ENCODE measurements around the gene CDK18.

CDK18 gene

GRCh38 chr1:205542367-205542766 lies 37.9 kb downstream of the CDK18 start:
- DNase-seq = peak; percentile 80

DNA sequence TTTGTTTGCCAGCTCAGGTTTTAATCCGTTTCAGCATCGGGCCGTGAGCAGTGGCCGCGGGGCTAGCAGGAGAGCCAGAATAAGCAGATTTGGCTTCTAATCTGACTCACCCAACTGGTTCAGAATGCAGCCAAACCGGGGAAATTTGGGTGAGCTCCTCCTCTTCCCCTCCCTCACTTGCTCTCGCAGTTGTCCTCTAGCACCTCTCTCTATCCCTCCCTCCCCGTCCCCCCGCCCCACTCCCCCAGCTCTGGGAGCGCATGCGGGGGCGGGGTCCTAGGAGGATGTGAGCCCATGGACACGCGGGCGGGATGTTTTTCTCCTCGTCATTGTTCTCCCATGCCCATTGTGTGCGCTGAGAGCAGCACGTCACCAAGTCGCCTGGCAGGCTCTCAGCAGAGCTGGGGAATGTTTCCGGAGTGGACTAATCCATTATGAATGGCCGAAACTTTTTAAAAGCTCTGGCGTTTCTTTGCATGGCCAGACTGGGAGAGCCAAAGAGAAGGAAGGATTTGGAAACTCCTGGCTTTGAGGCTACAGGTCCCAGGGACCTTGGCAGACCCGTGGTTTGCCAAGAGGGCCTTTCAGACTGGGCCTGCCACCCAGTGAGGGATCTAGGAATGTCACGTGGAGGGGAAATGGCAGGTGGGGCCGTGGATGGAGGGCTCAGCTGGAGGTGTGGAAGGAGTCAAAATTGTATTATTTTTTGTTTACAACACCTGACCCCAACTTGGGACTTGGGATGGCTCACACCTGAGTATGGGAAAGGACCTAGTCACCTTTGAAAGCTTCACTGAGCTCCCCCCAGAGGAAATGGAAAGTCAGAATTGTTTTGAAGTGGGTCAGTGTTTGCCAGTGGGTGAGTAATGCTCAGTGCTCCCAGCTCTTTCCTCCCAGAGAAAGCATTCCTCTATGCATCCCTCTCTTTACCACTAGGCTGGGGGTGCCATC lies 39.2 kb downstream of the CDK18 start:
- peak; percentile 91 for DNase-seq

GRCh38 chr1:205545001-205545919 lies 40.8 kb downstream of the CDK18 start:
- no peak for DNase-seq

DNA sequence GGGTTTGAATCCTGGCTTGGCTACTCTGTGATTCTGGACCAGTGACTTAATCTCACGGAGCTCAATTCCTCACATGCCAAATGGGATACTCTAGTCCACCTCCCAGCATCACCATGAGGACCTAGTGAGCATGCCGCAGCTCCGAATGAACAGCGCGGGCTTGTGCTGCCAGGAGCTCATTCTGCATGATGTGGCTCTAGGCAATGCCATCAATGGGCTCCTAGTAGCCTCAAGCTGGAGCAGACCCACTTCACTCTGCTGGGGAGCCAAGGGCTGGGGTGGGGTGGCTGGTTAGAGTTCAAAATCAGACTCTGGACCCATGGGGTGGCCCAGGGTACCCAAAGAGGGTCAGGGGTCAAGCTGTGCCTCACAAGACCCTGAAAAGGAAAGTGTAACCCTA lies 41.5 kb downstream of the CDK18 start:
- DNase-seq = peak; percentile 54

DNA sequence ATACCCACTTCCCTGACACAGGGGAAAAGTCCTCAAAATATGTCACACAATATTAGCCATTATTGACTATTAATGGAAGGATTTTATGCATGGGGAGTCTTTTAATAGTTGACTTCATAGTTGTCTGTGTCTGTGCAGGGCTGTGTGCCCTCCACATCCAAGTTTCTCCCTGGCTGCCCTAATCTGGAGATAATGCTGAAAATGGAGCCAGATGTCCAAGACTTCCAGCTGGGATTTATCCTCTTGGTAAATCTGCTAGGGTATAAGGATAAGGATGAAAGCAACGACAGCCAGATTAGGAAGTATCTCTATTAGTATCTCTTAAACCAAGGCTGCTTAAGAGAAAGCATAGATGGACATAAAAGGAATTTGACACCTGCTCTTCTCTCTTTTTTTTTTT lies 42.1 kb downstream of the CDK18 start:
- peak; percentile 97 for DNase-seq

DNA sequence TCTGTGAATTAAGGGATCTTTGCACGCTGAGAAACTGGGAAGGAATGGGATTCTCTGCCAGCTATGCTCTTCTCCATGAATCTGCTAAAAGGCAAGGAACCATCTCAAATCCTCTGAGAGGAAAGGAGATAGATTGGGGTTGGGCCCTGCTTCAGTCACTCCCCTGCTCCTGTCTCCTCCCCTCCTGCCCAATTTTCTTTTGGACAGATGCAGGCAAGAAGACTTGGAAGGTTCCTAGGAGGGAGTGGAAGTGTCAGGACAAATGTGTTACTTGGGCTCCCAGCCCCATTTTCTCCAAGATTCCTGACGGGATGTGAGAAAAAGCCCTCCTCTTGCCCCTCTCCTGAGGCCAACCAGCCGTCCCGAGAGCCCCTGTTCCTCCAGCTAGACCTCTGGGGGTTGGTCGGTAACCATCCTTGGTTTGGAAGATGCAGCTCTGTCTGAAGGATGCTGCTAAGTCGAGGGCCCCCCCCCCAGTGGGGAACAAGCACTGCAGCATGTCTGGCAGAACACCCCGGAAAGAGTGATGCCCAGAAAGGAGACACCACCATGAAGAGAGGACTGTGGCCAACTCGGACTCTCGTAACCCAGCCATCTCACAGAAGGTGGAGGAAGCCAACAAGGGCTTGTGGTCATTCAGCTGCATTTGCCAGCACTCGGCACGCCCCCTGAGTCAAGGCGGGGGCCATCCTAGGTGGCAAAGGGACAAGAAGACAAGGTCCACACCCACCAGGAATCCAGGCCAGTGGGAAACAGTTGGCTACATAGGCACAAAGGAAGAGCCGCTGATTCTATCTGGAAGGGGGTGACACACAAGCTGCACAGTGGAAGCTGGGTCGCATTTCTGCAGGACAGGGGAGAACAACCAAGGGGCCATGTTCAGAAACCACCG lies 43.7 kb downstream of the CDK18 start:
- no peak for DNase-seq

DNA sequence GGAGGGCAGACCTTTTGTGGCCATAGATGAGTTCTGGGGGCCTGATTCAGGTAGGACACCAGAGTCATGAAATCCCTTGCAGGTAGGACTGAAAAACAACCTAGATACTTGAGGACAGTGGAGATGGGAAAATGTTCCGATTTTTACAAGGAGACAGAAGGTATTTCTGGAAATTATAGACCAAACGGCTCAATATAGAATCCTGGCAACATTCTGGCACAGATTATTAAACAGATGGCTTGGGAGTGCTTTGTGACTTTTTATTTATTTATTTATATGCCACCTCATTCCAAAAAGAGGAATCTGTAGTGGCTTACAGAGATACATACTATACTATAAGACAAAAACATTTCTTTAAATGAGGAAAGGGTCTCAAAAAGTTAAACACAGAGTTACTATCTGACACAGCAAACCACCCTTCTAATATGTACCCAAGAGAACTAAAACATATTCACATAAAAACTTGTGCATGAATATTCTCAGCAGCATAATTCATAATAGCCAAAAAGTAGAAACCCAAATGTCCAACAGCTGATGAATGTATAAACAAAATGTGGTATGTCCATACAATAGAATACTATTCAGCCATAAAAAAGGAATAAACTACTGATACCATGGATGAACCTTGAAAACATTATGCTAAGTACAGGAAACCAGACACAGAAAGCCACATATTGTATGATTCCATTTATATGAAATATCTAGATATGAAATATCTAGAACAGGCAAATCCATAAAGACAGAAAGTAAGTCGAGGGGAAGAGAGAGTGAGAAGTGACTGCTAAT lies 49.8 kb downstream of the CDK18 start:
- DNase-seq = no peak

GRCh38 chr1:205561501-205562203 lies 57.2 kb downstream of the CDK18 start:
- DNase-seq = no peak

GRCh38 chr1:205563927-205564441 lies 59.5 kb downstream of the CDK18 start:
- DNase-seq = no peak

- DNase-seq = no peak
Observed at GRCh38 chr1:205565799-205566198, 61.3 kb downstream of the CDK18 start.

DNA sequence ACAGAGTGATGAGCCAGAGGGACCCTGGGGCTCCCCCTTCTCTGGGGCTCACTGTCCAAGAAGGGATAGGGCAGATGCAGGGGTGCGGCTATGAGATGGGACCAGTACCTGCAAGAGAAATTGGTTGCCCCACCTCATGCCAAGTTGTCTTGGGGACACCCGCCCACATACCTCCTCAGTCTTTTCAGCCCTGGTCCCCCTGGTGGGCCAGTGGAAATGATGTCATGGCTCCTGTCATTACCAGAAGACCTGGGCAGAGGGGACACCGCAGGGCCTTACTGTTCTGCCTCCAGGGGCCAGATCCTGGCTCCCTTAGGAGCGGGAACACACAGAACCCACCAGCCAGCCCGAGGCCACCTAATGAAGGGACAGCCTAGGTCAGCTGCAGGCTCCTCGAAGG lies 63.2 kb downstream of the CDK18 start:
- no peak for DNase-seq

- no peak for DNase-seq
Observed at GRCh38 chr1:205568135-205568468, 63.6 kb downstream of the CDK18 start.

DNA sequence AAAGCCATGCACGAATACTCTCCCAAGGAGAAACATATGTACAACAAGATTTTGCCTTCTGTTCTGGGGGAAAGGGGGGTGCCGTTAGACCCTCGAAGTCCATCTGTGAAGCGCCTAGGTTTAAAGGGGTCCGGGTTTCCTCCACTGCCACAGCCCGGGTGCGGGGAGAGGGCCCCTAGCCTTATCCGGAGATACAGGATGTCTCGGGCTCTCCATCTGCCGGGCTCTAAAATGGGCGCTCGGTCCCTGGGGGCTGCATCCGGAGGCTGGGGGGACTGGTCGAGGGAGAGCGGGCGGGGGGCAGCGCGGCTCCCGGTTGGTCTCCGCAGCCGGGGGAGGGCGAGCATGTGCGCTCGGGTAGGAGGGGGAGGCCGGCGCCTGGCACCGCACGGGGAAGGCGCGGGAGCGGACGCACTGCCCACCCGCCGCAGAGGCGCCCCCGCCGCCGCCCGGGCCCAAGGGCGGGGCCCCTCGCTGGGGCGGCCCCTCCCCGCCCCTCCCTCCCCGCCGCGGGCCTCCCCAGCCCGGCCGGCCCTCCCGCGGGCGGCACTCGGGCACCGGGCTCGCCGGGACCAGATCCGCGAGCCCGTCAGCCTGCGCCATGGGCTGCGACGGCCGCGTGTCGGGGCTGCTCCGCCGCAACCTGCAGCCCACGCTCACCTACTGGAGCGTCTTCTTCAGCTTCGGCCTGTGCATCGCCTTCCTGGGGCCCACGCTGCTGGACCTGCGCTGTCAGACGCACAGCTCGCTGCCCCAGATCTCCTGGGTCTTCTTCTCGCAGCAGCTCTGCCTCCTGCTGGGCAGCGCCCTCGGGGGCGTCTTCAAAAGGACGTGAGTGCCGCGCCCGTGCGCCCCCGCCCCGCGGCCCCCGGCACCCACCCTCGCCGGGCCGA lies 64.2 kb downstream of the CDK18 start:
- DNase-seq = peak; percentile 55

GRCh38 chr1:205569411-205570172 lies 65.1 kb downstream of the CDK18 start:
- peak; percentile 71 for DNase-seq

DNA sequence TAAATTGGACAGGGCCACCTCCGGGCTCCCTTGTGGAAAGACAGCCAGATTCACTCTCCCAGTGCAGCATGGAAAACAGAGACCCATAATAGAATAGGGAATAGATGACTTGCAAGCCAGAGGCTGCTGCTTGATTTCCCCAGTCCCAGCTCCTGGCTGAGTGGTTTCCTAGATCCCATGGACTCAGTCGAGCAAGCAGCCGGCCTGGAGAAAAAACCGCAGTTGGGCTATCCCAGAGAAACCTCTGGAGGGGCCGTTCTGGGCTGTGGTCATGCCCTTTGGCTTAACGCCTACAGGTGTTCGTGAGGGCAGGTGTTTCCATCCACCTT lies 65.7 kb downstream of the CDK18 start:
- peak; percentile 46 for DNase-seq

GRCh38 chr1:205570796-205571537 lies 66.5 kb downstream of the CDK18 start:
- peak; percentile 52 for DNase-seq

DNA sequence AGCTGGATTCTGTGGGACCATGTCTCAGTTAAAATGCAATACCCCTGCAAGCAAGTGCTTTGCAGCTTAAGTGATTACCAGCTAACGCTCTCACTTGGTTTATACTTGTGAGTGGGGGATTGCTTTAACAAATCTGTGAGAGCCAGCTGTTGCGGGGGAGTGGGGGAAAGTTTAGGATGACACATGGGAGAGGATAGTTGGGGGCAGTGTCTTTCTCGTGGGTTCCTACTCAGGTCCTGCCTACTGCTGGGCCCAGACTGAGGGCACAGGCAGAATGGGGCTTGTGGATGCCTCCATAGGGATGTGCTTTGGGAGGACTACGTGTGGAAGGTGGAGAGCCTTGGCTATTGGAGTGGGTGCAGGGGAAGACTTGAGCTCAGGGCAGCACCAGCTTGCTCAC lies 67.3 kb downstream of the CDK18 start:
- peak; percentile 99 for DNase-seq

DNA sequence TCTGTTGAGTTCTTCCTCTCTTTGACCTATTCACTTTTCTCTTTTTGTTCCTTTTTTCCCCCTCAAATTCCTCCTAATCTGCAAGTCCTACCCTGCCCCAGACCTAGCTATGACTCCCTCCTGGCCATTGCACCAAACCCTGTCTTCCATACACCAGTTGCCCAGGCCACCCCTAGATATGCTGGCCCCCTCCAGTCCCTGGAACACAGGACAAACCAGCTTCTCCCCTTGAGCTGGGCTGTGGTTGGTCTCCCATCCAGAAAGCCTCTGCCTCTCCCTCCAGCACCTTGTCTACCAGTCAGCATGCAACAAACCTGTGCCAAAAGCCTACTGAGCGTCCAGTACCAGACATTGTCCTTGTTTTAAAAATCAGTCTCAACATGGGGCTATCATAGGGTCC lies 68.0 kb downstream of the CDK18 start:
- no peak for DNase-seq

Data from NCI-H82 (cell line).